ENCODE data around the gene CMTM3. TPM values are rescaled to one million over a fixed set of nuclear protein-coding genes. Genes with fewer than 3 reads are reported as not detected.

Gene CMTM3
- total and polyA plus RNA-seq, 2 experiments from 2014 or later, result 48.9 to 92.2 TPM

GRCh38 chr16:66614161-66614802 is 9.8 kb downstream of the CMTM3 start:
- no peaks in the 10 kb centered on the region for H3K9me3 ChIP-seq (ENCODE audit: low read depth)
- H3K4me3 ChIP-seq, result no peak overlapping the region
- DNase-seq (ENCODE audit: low read depth in 1 of 2, low spot score in 1 of 2), result no peak
- peaks cover 33% of the 10 kb centered on the region for H3K4me1 ChIP-seq (ENCODE audit: low read depth)
- TF ChIP-seq, protein P1, sequence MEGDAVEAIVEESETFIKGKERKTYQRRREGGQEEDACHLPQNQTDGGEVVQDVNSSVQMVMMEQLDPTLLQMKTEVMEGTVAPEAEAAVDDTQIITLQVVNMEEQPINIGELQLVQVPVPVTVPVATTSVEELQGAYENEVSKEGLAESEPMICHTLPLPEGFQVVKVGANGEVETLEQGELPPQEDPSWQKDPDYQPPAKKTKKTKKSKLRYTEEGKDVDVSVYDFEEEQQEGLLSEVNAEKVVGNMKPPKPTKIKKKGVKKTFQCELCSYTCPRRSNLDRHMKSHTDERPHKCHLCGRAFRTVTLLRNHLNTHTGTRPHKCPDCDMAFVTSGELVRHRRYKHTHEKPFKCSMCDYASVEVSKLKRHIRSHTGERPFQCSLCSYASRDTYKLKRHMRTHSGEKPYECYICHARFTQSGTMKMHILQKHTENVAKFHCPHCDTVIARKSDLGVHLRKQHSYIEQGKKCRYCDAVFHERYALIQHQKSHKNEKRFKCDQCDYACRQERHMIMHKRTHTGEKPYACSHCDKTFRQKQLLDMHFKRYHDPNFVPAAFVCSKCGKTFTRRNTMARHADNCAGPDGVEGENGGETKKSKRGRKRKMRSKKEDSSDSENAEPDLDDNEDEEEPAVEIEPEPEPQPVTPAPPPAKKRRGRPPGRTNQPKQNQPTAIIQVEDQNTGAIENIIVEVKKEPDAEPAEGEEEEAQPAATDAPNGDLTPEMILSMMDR (IDR thresholded peaks at IDR 0.05; ENCODE audit: low read depth, low read length), result no peak
- H3K27ac ChIP-seq, result no peak overlapping the region
- H3K36me3 ChIP-seq, result peaks cover 32% of the 10 kb centered on the region
- H3K27me3 ChIP-seq, result no peaks in the 10 kb centered on the region

DNA sequence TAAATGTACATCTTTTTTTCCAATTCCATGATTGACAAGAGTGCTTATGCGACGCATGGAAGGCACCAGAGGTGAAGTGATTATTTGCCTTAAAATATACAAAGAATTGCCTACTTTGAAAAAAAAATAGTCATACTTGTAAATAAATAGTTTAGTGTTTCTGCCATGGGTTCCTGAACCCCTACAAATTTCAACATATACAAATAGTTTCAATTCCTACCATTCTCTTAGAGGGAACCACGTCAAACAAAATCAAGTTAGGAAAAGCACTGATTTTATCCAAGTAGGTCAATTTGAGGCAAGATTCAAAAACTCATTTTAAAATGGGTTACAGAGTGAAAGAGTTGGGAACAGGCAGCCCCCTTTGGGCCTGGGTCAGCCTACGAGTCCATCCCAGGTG is 11.7 kb downstream of the CMTM3 start:
- Histone ChIP-seq H3K9me3 (ENCODE audit: low read depth) (no peaks in the 10 kb centered on the region), H3K27me3 (no peaks in the 10 kb centered on the region), H3K27ac (no peak overlapping the region), H3K36me3 (peaks cover 17% of the 10 kb centered on the region), H3K4me1 (ENCODE audit: low read depth) (peaks cover 52% of the 10 kb centered on the region), H3K4me3 (no peak overlapping the region)
- DNase-seq (ENCODE audit: low read depth in 1 of 2, low spot score in 1 of 2), result peak in 1 of 2 donors; percentile 22
- TF ChIP-seq, protein P1 (IDR thresholded peaks at IDR 0.05; ENCODE audit: low read depth, low read length), result no peak

DNA sequence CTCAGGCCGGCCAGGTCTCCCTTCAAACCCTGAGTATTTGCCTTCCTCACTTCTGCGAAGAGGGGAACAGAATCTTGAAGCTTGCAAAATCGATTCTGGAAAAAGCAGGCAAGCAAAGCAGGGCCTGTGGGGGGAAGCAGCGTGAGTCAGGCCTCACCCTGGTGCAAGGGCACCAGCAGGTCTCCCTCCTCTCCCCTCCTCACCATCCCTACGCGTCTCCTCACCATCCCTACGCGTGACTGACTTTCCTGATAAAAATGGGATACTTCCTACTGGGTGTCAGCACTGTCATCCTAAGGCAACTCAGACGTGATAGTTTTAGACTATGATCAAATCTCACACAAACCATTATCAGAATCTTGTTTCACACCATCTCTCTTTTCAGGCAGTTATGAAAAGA is 12.1 kb downstream of the CMTM3 start:
- DNase-seq (ENCODE audit: low read depth in 1 of 2, low spot score in 1 of 2), result peak in 1 of 2 donors; percentile 44
- Histone ChIP-seq H3K4me1 (ENCODE audit: low read depth) (peaks cover 56% of the 10 kb centered on the region), H3K36me3 (peaks cover 16% of the 10 kb centered on the region), H3K9me3 (ENCODE audit: low read depth) (no peaks in the 10 kb centered on the region), H3K4me3 (no peak overlapping the region), H3K27me3 (no peaks in the 10 kb centered on the region), H3K27ac (no peak overlapping the region)
- TF ChIP-seq, protein P1 (IDR thresholded peaks at IDR 0.05; ENCODE audit: low read depth, low read length), result no peak

GRCh38 chr16:66617010-66617434 is 12.5 kb downstream of the CMTM3 start:
- Histone ChIP-seq H3K27me3 (no peaks in the 10 kb centered on the region), H3K36me3 (peaks cover 16% of the 10 kb centered on the region), H3K4me3 (no peak overlapping the region), H3K4me1 (ENCODE audit: low read depth) (peaks cover 60% of the 10 kb centered on the region), H3K27ac (peak overlapping the region; percentile 81), H3K9me3 (ENCODE audit: low read depth) (no peaks in the 10 kb centered on the region)
- DNase-seq (ENCODE audit: low read depth in 1 of 2, low spot score in 1 of 2), result peak in 1 of 2 donors; percentile 17
- TF ChIP-seq, protein P1 (IDR thresholded peaks at IDR 0.05; ENCODE audit: low read depth, low read length), result no peak

GRCh38 chr16:66617728-66618127 is 13.2 kb downstream of the CMTM3 start:
- Histone ChIP-seq H3K27me3 (no peaks in the 10 kb centered on the region), H3K9me3 (ENCODE audit: low read depth) (no peaks in the 10 kb centered on the region), H3K4me1 (ENCODE audit: low read depth) (peaks cover 67% of the 10 kb centered on the region), H3K4me3 (no peak overlapping the region), H3K36me3 (peaks cover 13% of the 10 kb centered on the region), H3K27ac (peak overlapping the region; percentile 81)
- peak; percentile 4 to 38 for DNase-seq (ENCODE audit: low read depth in 1 of 2, low spot score in 1 of 2)
- TF ChIP-seq, protein P1 (IDR thresholded peaks at IDR 0.05; ENCODE audit: low read depth, low read length), result no peak
